Panc1 (cell line): ENCODE data around the gene RGS14. TPM values are rescaled to one million over a fixed set of nuclear protein-coding genes. Genes with fewer than 3 reads are reported as not detected.

Experiments
- ATAC-seq: fragments of 200-7000 bp; cut with Tn5 transposase; 2 replicates; pipeline ENCODE4 v1.9.1; 2020; ENCODE audit warnings: mild to moderate bottlenecking, moderate library complexity
- BruUV-seq: library from RNA; stranded (reverse); fragments of 400-500 nt; replicated peaks from 2 replicates; lab custom pipeline; 2021; lab: Mats Ljungman, UMichigan
- CTCF ChIA-PET: fragments of 300-600 bp; sonication (Branson Sonifier 250); formaldehyde crosslinking; loops from one replicate; lab custom pipeline; 2022; ENCODE audit warnings: antibody characterized with exemption; lab: Charles Lee
- POLR2A ChIA-PET: fragments of 300-600 bp; sonication (Branson Sonifier 250); formaldehyde crosslinking; loops from one replicate; lab custom pipeline; 2022; ENCODE audit warnings: antibody characterized with exemption; lab: Charles Lee
- DNase-seq: peaks from one replicate; pipeline ENCODE4 v3.0.0-alpha.2; 2010; ENCODE audit warnings: low read depth, low spot score
- H3K27ac ChIP-seq: 2 replicates; pipeline ENCODE4 v1.5.1; 2011; ENCODE audit warnings: mild to moderate bottlenecking, low read length, inconsistent platforms
- H3K27me3 ChIP-seq: fragments of 200-500 bp; sonication (Bioruptor generic); 2 replicates; pipeline ENCODE4 v1.6.0; 2014; ENCODE audit warnings: low read length, inconsistent platforms; ENCODE audit not compliant: control insufficient read depth, insufficient read depth
- H3K36me3 ChIP-seq: fragments of 200-500 bp; sonication (Bioruptor generic); 2 replicates; pipeline ENCODE4 v1.5.1; 2014; ENCODE audit warnings: inconsistent platforms, mild to moderate bottlenecking, low read length, moderate library complexity; ENCODE audit not compliant: control insufficient read depth, insufficient read depth
- H3K4me1 ChIP-seq: 2 replicates; pipeline ENCODE4 v1.5.1; 2011; ENCODE audit warnings: inconsistent platforms, mild to moderate bottlenecking, low read length, moderate library complexity; ENCODE audit not compliant: control insufficient read depth, insufficient read depth
- H3K4me3 ChIP-seq, 2 experiments: 2 replicates each; pipeline ENCODE4 v1.5.1; 2011 to 2012; ENCODE audit warnings: low read depth in 2 of 2, low read length in 2 of 2, mild to moderate bottlenecking in 2 of 2, inconsistent platforms in 1 of 2, moderate library complexity in 1 of 2
- H3K9me3 ChIP-seq: fragments of 200-500 bp; sonication (Bioruptor generic); 2 replicates; pipeline ENCODE4 v1.5.1; 2014; ENCODE audit warnings: low read depth, mild to moderate bottlenecking, inconsistent platforms, low read length, moderate library complexity; ENCODE audit not compliant: control insufficient read depth, insufficient read depth
- CTCF ChIP-seq: fragments of 450-650 bp; IDR thresholded peaks from 2 replicates; pipeline ENCODE4 v1.5.1; 2017; ENCODE audit warnings: mild to moderate bottlenecking
- POLR2AphosphoS5 ChIP-seq: IDR thresholded peaks from 2 replicates; pipeline ENCODE4 v1.6.1; 2012; ENCODE audit warnings: mild to moderate bottlenecking, low read depth, low read length, moderate library complexity
- REST ChIP-seq, 2 experiments: IDR thresholded peaks; 2 replicates each; pipeline ENCODE4 v1.6.1; 2011 to 2012; ENCODE audit warnings: low read depth in 2 of 2, control low read depth in 1 of 2, low read length in 1 of 2, mild to moderate bottlenecking in 1 of 2, moderate library complexity in 1 of 2; ENCODE audit not compliant: insufficient read depth in 1 of 2
- SIN3A ChIP-seq: IDR thresholded peaks from 2 replicates; pipeline ENCODE4 v1.6.1; 2012; ENCODE audit warnings: low read depth, mild to moderate bottlenecking, low read length, moderate library complexity, borderline replicate concordance; ENCODE audit not compliant: insufficient read depth
- in situ Hi-C: cut with HindIII; loops from 2 replicates; pipeline ENCODE4 v1.10.0; 2016; ENCODE audit warnings: low sequenced_read_pairs, low pct_unique_long_range_greater_than_20kb
- intact Hi-C: fragments of 100-400 bp; cut with micrococcal nuclease; formaldehyde crosslinking; loops from one replicate; pipeline ENCODE4 v1.10.0; 2022; ENCODE audit not compliant: unreplicated experiment
- total RNA-seq: library from RNA; stranded (reverse); gene quantifications from one replicate; pipeline ENCODE4 v1.2.1, GENCODE V29; 2021; ENCODE audit not compliant: unreplicated experiment

Gene RGS14
- total RNA-seq, 1 experiment from 2014 or later = 13.5 TPM

- in situ Hi-C loops = no loop called here
- no peaks in the 10 kb centered on the region for H3K27me3 ChIP-seq
- no peak overlapping the region for H3K27ac ChIP-seq
- CTCF ChIA-PET = no interaction called here
- H3K36me3 ChIP-seq = no peaks in the 10 kb centered on the region
- no peak for ATAC-seq
- no peak overlapping the region for H3K4me3 ChIP-seq
- H3K9me3 ChIP-seq = no peaks in the 10 kb centered on the region
- intact Hi-C loops = no loop called here
- BruUV-seq = no TSS peak
- peaks cover 3% of the 10 kb centered on the region; the same call in 1 of the 2 replicates for H3K4me1 ChIP-seq
- no peak for DNase-seq
- POLR2A ChIA-PET = no interaction called here
- TF ChIP-seq POLR2AphosphoS5 = no peak
- TF ChIP-seq REST (IDR thresholded peaks at IDR 0.05; ENCODE audit: insufficient read depth in 1 of 2, low read depth in 2 of 2, low read length in 1 of 2) = no peak
Measured at GRCh38 chr5:177386542-177386941, 28.8 kb downstream of the RGS14 start.

GRCh38 chr5:177387405-177387804 is 29.7 kb downstream of the RGS14 start:
- Histone ChIP-seq H3K27ac (no peak overlapping the region), H3K27me3 (no peaks in the 10 kb centered on the region), H3K4me3 (no peak overlapping the region), H3K4me1 (peaks cover 3% of the 10 kb centered on the region; the same call in 1 of the 2 replicates), H3K9me3 (no peaks in the 10 kb centered on the region), H3K36me3 (no peaks in the 10 kb centered on the region)
- TF ChIP-seq SIN3A (no peak), CTCF (no peak), POLR2AphosphoS5 (no peak), REST (IDR thresholded peaks at IDR 0.05; ENCODE audit: insufficient read depth in 1 of 2, low read depth in 2 of 2, low read length in 1 of 2) (no peak)
- no TSS peak for BruUV-seq
- DNase-seq (no peak), ATAC-seq (no peak)
- intact Hi-C loops = no loop called here
- ChIA-PET CTCF (interaction anchor here (0.7 kb wide), 1 partner anchor 16 kb away, joined by 3 read pairs; no protein-coding TSS in a partner anchor), POLR2A (no interaction called here)
- in situ Hi-C loops = no loop called here
